AG10803 (cell line): ENCODE measurements around the gene HAPLN3.
A peak's percentile ranks its signal among the peaks of the same experiment; 100 is the strongest.

ENCODE experiments used
- DNase-seq: peaks from one replicate; pipeline ENCODE4 v3.0.0; 2010; ENCODE audit warnings: low read depth
- H3K4me3 ChIP-seq: 2 replicates; pipeline ENCODE4 v1.5.1; 2011; ENCODE audit warnings: mild to moderate bottlenecking, low read length, control low read depth
- CTCF ChIP-seq: conservative IDR thresholded peaks from 2 replicates; pipeline ENCODE4 v1.5.1; 2011; ENCODE audit warnings: mild to moderate bottlenecking, low read length, control low read depth, inconsistent platforms

HAPLN3 gene

GRCh38 chr15:88839146-88839545 is 56.2 kb downstream of the HAPLN3 start:
- no peak for TF ChIP-seq CTCF
- no peak overlapping the region for H3K4me3 ChIP-seq
- DNase-seq: no peak

GRCh38 chr15:88838667-88839066 is 56.7 kb downstream of the HAPLN3 start:
- no peak for DNase-seq
- no peak overlapping the region for H3K4me3 ChIP-seq
- TF ChIP-seq CTCF: no peak

GRCh38 chr15:88835646-88836045 is 59.7 kb downstream of the HAPLN3 start:
- DNase-seq: peak; percentile 48
- TF ChIP-seq CTCF: no peak
- no peak overlapping the region for H3K4me3 ChIP-seq

GRCh38 chr15:88835119-88835518 is 60.2 kb downstream of the HAPLN3 start:
- H3K4me3 ChIP-seq: no peak overlapping the region
- DNase-seq: peak; percentile 70
- no peak for TF ChIP-seq CTCF

GRCh38 chr15:88834211-88834812 is 61.0 kb downstream of the HAPLN3 start:
- TF ChIP-seq CTCF: peak; percentile 62
- peak; percentile 59 for DNase-seq
- H3K4me3 ChIP-seq: no peak overlapping the region

GRCh38 chr15:88833731-88834100 is 61.6 kb downstream of the HAPLN3 start:
- no peak overlapping the region for H3K4me3 ChIP-seq
- DNase-seq: no peak
- no peak for TF ChIP-seq CTCF

GRCh38 chr15:88832820-88833730 is 62.3 kb downstream of the HAPLN3 start:
- no peak for TF ChIP-seq CTCF
- no peak overlapping the region for H3K4me3 ChIP-seq
- no peak for DNase-seq
